Esophagus squamous epithelium (tissue), 4 donors: ENCODE results near the gene NFAT5.

Experiments
- CTCF ChIP-seq, 6 experiments: fragments of 450-650 bp in 4 of 6; fragments of 200-600 bp in 2 of 6; sonication (generic) in 2 of 6; IDR thresholded peaks; one replicate each; pipeline ENCODE4 v1.5.1; 2016 to 2019; ENCODE audit warnings: antibody characterized with exemption in 6 of 6, mild to moderate bottlenecking in 4 of 6, moderate library complexity in 4 of 6
- POLR2A ChIP-seq, 4 donors: fragments of 450-650 bp; IDR thresholded peaks; one replicate each; pipeline ENCODE4 v1.6.1; 2017; ENCODE audit warnings: antibody characterized with exemption in 4 of 4, mild to moderate bottlenecking in 4 of 4, moderate library complexity in 3 of 4

DNA sequence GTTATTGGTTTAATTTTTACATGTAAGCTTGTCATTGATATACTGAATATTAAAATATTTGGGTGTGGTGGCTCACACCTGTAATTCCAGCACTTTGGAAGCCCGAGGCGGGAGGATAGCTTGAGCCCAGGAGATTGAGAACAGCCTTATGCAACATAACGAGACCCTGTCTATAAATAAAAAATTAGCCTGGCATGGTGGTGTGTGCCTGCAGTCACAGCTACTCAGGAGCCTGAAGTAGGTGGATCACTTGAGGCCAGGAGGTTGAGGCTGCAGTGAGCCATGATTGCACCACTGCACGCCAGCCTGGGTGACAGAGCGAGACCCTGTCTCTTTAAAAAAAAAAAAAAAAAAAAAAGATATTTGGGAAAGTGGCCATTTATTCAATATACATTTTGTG lies 32.3 kb downstream of the NFAT5 start:
- no peak for TF ChIP-seq CTCF (IDR thresholded peaks at IDR 0.05)
- no peak for TF ChIP-seq POLR2A (IDR thresholded peaks at IDR 0.05)
